ENCODE data around the gene PRDM12. TPM values are rescaled to one million over a fixed set of nuclear protein-coding genes. Genes with fewer than 3 reads are reported as not detected.
"Not testable (repeated sequence)": the region's sequence is repeated elsewhere in the genome, so short reads cannot be mapped to it uniquely, and the experiment has no call there.

Gene PRDM12
- polyA plus RNA-seq, 3 donors, result not detected

DNA sequence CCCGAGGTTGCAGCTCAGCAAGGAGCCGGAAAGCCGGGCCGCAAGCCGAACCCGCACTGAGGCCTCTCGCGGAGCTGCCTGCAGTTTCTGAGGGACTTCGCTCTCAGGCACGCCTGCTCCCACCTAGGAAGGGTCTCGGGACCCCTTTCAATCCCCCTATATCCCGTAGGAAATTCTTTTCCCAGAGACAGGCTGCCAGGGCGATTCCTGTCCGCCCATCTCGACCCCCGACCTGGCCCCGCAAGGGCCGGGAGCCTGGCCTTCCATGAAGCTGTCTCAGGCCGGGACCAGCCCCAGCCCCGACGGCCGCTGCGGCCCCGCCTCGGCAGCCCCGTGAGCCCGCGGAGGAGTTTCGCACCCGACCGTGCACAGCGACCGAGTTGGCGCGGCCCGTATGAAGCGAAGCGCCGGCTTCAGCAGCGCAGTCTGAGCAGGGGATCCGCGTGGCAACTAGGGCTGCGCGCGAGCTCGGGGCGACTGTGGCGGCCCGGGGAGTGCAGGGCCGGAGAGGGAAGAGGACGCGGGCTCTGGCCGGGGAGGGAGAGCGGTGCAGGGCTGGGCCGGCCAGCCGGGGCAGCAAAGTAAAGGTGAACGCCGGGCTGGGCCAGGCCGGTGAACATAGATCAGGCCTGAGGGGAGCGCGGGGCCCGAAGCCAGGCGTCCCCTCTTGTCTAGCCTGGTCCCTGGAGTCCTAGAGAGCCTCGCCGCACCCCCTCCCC, 977 bp upstream of the PRDM12 start:
- DNase-seq (ENCODE audit: low read depth in 3 of 3, low spot score in 2 of 3), result no peak

DNA sequence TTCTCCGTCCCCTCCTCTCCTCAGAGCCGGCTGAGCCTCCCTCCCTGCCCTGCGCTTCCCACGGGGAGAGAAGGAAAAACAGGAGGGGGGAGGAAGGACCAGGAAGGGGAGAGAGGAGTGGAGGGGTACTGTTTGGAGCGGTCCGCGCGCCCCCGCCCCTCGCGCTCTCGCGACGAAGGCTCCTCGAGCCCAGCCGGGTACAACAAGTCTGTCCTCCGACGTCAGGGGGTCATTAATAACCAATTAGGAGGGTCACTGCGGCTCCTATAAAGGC, 480 bp upstream of the PRDM12 start:
- no peak for DNase-seq (ENCODE audit: low read depth in 3 of 3, low spot score in 2 of 3)

DNA sequence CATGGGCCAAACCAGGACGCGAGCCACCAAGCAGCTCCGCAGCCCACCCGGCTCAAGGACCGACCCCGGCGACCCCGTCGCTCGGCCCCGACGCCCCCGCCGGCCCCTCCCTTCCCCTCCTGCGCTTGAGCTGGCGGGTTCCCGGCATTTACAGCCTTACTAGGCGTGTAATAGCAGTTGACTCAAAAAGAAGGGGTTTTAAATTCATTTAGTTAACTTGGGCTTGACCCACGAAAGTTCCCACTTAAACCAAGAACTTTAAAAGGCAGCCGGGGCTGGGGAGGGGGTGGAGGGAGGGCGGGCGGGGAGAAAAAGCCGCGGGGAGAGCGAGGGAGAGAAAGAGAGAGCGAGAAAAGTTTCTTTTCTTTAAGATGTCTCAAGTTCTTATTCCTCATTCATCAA, 636 bp downstream of the PRDM12 start:
- no peak for DNase-seq (ENCODE audit: low read depth in 3 of 3, low spot score in 2 of 3)

DNA sequence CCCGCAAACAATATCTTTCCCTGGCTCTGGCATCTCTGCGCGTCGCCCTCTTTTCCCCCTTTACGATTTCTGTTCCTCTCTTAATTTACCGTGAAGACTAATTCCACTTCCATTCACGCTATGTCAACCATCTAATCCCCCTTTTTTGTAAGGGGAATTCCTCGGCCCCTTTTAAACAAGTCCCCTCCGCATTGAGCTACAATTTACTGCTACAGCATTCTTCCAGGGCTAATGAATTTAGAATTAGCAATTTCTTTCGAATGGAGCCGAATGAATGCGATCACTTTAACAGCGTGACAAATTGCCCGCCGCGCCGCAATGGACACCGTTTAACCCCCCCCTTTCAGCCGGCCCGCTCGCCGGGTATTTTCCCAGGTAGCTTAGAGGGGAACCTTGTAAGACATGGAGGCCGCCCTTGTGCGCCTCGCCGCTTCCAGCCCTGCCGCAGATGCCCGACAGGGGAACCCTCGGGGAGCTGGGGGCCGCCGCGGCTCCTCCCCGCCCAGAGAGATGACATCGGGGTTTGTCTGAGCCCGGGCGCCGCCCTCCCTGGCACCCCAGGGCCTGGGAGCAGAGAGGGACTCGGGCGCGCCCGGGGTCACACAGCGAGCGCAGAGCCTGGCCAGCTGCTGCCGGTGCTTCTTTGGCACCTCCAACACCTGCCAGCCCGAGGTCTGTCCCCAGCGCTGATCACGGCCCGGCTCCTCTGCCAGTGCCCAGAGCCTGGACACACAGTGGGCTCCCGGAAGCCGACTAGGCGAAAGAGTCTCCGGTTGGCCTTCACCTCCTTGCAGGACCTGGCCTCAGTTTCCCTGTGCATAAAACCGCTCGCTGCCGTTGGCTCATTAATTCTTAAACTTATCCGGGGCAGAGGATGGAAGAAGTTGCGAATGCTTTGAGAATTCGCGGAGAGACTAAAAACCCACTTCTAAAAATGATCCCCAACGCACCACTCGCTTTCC, 1.3 kb downstream of the PRDM12 start:
- DNase-seq (ENCODE audit: low read depth in 3 of 3, low spot score in 2 of 3), result no peak

DNA sequence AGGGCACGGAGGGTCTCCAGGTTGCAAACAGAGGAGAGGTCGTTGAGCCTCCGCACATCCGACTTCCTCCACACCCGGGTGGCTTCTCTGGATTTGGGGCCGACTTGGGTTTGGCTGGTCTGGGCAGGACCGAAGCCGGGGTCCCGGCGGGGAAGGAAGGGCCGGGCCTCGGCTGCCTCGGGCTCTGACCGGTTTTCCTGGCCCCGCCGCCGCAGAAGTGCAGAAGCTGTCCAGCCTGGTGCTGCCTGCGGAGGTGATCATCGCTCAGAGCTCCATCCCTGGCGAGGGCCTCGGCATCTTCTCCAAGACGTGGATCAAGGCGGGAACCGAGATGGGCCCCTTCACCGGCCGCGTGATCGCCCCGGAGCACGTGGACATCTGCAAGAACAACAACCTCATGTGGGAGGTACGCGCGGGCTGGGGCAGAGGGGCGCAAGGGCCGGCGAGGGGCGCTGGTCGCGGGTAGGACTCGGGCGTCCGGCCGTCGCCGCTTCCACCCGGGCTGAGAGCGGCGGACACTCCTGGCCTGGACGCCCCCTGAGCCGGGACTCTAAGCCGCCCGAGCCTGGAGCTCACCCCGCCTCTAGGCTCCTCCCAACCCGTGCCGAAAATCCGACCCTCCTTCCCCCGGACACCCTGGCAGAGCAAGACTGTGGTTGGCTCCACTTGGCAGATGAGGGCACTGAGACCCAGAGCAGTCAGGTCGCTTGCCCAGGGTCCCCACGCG, 2.2 kb downstream of the PRDM12 start:
- DNase-seq (ENCODE audit: low read depth in 3 of 3, low spot score in 2 of 3), result no peak

DNA sequence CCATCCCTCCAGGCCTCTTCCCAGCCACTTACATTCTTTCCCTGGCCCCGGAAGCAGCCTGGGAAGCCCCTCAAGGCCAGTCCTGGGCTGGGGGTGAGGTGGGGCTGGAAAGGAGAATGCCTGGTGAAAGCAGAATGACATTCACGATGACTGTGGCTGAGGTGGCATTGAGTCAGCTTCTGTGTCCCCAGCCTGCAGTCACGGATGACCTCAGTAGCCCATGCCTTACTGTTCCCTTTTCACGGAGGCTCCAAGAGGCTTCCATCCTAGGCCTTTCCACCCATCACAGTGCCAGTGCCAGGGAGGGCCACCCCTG, 2.7 kb downstream of the PRDM12 start:
- DNase-seq (ENCODE audit: low read depth in 3 of 3, low spot score in 2 of 3), result no peak

DNA sequence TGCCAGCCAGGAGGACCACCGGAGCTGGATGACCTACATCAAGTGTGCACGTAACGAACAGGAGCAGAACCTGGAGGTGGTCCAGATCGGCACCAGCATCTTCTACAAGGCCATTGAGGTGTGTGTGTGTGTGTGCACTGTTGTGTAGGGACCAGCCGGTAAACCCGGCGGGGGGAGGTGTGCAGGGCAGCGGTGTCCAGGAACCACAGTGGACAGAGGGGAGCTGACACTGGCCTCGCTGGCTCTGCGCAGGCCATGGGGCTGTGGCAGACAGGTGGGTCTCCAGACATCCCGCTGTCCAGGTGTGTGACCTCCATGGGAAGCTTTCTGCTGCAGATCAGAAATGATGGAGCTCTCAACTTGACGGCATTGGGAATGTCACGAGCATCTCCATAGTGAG, 3.8 kb downstream of the PRDM12 start:
- no peak for DNase-seq (ENCODE audit: low read depth in 3 of 3, low spot score in 2 of 3)

DNA sequence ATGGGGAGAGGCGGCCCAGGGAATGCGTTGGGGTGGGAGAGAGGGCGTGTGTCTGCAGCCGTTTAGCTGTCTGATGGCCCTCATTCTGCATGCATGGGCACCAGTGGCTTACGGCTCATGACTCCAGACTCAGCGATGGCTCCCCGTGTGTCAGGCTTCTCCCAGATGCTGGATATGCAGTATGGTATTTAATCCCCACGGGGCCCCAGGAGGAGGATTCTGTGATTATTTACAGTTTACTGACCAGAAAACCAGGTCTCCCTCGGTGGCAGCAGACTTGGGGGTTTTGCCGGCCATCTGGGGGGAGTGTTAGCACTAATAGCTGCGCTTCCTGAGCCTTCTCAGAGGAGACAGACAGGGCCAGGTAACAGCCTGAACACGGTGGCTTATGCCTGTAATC, 4.3 kb downstream of the PRDM12 start:
- no peak for DNase-seq (ENCODE audit: low read depth in 3 of 3, low spot score in 2 of 3)

DNA sequence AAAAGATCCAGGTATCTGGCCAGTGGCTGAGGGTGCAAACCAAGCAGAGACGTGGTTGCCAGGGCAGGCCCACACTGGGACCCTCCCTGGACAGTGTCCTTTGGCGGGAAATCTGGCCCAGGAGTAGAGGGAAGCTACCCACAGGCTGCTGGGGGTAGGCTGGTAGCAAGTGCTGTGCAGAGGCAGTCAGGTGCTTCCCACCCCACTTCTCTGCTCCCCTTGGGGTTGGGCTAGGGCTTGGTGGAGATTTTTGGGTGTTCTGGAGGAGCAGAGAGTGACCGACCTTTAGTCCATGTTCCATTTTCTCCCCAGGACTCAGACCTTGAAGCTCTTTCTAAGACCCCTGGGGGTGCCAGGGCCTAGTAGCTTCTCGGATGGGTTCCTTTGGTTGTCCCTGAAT, 5.6 kb downstream of the PRDM12 start:
- DNase-seq (ENCODE audit: low read depth in 3 of 3, low spot score in 2 of 3), result no peak

DNA sequence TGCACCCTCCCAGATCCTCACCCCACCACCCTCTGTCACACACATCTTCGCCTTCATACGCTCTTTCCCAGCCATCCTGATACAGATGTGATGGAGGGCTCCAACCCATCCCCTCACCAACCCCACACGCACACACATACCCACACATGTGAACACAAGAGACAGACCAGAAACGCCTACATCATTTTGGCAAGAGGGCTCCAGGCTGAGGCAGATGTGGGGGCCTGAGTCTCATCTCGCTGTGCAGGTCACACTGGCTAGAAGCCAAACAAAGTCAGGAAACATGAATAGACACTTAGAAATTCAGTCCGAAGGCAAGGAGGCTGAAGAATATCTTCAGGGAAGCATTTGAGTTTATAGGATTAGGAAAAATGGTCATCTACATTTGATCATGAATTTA, 6.2 kb downstream of the PRDM12 start:
- no peak for DNase-seq (ENCODE audit: low read depth in 3 of 3, low spot score in 2 of 3)

DNA sequence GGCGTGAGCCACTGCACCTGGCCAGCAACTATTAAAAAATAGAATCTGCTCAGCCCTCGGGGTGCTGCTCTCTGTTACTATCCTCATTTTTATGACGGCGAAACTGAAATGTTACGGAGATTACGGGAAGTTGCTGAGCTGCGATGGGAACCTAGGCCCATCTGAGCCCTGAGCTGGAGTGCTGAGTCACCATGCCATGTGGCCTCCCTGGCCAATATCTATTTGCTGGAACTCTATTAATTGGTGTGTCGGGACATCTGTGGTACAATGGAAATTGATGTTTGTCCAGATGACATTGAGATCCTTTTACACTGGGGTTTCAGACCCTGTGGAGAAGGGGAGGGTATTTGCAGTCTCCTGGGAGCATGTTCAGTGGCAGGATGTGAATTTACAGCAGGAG, 8.1 kb downstream of the PRDM12 start:
- DNase-seq (ENCODE audit: low read depth in 3 of 3, low spot score in 2 of 3), result no peak

DNA sequence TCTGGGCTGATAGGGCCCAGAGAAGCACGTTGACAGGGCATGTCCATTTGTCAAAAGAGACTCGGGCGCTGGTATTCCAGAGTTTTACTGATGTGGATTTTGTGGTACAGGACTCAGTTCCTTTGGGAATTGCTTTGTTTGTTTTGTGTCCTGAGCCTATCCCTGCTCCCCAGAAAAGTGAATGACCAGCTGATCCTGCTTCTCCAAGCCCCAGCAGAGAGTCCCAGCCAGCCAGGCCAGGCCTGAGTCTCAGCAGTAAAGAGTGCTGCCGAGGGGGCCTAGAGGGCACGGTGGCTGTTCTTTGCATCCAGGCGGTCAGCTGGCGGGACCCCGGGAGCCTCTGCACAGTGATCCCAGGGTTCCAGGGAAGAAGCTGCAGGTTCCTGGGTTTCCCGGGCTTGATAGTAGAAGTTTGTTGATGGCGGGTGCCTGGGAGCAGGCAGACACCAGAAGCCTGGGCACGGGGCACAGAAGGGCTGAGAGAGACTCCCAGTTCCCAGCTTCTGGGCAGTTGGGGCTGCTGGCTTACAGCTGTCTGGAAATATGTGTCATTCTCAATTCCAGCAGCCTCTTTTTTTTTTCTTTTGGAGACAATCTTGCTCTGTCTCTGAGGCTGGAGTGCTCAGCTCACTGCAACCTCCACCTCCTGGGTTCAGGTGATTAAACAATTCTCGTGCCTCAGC, 8.7 kb downstream of the PRDM12 start:
- no peak for DNase-seq (ENCODE audit: low read depth in 3 of 3, low spot score in 2 of 3)

DNA sequence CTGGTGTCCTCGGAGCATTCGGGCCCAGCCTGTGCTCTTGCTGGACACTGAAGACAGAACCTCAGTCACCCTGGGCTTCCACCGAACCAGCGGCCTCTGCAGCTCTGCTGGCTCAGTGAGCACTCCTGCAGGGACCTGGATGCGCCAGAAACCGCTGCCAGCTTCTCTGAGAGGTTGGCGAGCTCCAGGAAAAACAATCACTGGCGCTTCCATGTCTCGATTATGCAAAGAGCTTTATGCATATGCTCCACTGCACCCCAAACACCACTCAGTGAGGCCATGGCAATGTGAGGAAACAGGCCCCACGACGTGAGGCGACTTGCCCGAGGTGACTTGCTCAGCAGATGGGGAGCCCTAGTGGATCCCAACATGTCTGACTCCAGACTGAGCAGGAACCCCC, 11.0 kb downstream of the PRDM12 start:
- no peak for DNase-seq (ENCODE audit: low read depth in 3 of 3, low spot score in 2 of 3)

DNA sequence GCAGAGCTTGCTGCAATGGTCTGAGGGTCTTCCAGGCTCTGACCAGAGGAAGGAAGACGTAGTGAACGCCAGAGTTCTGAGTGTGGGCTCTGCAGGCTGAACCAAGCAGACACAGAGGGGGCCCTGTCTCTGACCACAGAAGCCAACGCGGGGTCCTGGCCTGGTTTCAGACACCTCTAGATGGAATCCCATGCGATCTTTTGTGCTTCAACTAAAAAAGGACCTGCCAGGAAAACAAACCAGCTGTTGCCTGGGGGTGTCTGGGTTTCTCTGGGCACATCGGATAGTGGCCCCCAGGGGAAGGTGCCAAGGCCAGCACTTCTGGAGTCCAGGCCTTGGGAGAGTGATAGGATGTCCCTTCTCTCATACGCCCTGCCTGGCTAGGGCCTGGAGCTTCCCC, 12.9 kb downstream of the PRDM12 start:
- DNase-seq (ENCODE audit: low read depth in 3 of 3, low spot score in 2 of 3), result no peak

DNA sequence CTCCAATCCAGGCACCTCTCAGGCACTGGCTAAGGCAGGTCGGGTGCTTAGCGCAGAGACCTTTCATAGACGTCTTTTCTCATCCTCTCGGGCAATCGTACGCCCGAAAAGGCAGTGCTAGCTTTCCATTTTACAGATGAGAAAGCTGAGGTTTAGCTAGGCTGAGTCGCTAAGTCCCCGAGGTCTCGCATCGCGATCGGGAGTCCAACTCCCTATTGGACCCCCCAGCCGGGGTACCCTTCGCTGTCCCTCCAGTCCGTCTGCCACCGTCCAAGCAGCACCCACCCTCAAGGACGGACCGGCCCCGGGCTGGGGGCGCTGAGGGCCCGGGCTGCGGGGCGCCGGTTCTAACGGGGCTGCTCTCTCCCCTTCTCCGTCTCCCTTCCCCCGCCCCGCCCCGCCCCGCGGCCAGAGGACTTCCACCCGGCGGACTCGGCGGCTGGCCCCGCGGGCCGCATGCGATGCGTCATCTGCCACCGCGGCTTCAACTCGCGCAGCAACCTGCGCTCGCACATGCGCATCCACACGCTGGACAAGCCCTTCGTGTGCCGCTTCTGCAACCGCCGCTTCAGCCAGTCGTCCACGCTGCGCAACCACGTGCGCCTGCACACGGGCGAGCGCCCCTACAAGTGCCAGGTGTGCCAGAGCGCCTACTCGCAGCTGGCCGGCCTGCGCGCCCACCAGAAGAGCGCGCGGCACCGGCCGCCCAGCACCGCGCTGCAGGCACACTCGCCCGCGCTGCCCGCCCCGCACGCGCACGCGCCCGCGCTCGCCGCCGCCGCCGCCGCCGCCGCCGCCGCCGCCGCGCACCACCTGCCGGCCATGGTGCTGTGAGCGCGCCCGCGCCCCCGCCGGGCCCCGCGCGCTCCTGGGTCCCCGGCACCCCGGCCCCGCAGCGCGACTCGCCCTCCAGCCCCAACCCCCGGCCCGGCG, 16.7 kb downstream of the PRDM12 start:
- no peak for DNase-seq (ENCODE audit: low read depth in 3 of 3, low spot score in 2 of 3)

DNA sequence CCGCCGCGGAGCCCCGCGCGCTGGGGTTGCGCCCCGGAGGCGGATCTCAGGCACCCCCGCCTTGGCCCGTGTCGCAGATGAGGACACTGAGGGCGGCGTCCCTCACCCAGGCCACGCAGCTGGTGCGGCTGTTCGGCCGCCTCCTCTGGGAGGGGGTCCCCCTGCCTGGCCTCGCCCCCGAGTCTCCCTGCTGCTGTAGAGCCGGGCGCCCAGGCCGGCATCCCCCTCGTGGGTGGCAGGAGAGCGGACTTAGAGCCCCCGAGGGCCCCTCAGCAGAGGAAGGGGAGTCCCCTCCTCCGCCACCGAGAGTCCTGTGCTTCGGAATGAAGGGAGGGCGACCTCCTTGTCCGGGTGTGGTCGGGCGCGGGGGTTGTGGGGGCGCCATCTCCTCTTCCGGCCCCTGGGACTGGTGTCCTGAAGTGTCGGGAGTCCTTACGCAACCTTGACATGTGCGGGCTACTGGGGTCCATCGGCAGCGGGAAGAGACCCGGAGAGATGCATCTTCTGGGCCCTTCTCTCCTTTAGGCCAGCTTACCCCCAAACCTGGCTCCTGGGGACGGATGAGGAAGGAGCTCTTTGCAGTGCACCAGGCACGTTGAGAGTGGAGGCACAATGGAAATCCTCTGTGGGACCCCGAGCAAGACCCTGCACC, 17.5 kb downstream of the PRDM12 start:
- DNase-seq (ENCODE audit: low read depth in 3 of 3, low spot score in 2 of 3), result no peak

DNA sequence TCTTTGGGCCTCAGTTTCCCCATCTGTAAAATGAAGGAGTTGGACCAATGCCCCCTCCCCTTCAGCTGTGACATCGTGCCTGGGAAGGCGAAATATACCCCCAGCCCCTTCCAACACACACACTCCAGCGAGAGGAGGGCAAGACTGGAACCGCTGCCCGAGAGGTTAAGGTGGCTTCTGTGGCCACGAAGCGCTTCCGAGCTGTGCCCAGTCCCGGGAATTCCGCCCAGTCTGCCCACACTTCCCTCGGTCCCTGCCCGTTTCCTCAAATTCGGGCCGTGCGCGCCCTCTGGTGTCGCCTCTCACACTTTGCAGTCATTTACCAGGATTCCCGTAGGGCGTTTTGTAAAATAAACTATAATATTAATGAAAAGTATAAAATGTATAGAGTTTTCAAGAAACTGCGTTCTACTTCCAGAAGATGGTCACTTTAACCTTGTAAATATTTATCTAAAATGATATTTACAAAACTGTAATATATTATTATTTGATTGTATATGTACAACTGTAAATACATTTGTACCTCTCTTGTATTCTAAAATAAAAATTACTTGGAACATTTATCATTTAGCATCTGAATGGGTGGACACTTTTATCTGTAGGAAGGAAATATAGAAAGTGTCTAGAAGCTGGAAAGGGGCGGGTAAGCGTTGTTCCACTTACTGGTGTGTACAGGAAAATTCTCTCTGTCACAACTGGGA, 18.2 kb downstream of the PRDM12 start:
- no peak for DNase-seq (ENCODE audit: low read depth in 3 of 3, low spot score in 2 of 3)

DNA sequence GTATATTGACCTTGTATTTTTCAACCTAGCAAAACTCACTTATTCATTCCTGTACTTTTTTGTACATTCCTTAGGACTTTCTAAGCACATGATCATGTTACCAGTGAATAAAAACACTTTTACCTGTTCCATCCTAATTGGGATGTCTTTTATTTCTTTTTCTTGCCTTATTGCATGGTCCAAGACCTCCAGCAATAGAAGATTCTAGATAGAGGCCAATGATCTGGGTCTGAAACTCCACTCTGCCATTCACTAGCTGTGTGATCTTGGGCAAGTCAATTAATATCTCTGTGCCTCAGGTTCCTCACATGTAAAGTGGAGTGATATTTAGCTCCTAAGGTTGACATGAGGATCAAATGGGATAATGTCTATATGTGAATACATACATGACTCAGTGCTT, 20.7 kb downstream of the PRDM12 start:
- no peak for DNase-seq (ENCODE audit: low read depth in 3 of 3, low spot score in 2 of 3)

DNA sequence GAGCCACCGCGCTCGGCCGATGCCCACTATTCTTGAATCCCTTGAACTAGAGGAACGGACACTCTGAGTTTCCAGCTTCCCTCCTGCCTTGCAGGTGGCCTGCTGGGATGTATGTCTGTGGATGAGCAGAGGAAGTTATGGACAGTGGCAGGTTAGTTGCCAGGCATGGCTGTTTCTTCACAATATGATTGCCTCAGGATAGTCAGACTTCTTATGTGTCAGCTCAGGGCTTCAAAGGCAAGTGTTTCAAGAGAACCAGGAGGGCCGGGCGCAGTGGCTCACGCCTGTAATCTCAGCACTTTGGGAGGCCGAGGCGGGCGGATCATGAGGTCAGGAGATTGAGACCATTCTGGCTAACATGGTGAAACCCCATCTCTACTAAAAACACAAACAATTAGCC, 21.6 kb downstream of the PRDM12 start:
- DNase-seq (ENCODE audit: low read depth in 3 of 3, low spot score in 2 of 3), result not testable (repeated sequence)
